Measurements from ENCODE around the gene NPL.

NPL gene

GRCh38 chr1:182863940-182864339 is 74.4 kb downstream of the NPL start:
- WGBS, 2 experiments: 85 to 93% methylated on average over 5 of the region's 5 CpGs
- H3K36me3 ChIP-seq (ENCODE audit: control insufficient read depth, insufficient read depth, low read length): peaks cover 88% of the 10 kb centered on the region
- no peak overlapping the region for H3K4me3 ChIP-seq (ENCODE audit: insufficient read depth, low read depth, low read length)
- no peaks in the 10 kb centered on the region for H3K4me1 ChIP-seq (ENCODE audit: control insufficient read depth, insufficient read depth, low read length)
- no peaks in the 10 kb centered on the region for H3K9me3 ChIP-seq (ENCODE audit: control insufficient read depth, low read length)
- no peak overlapping the region for H3K27ac ChIP-seq (ENCODE audit: insufficient read depth, low read depth, low read length, poor library complexity, severe bottlenecking)
- H3K27me3 ChIP-seq (ENCODE audit: control insufficient read depth, insufficient read depth, low read length, poor library complexity, severe bottlenecking): no peaks in the 10 kb centered on the region

GRCh38 chr1:182867861-182868260 is 78.3 kb downstream of the NPL start:
- Histone ChIP-seq H3K4me3 (ENCODE audit: insufficient read depth, low read depth, low read length) (no peak overlapping the region), H3K27me3 (ENCODE audit: control insufficient read depth, insufficient read depth, low read length, poor library complexity, severe bottlenecking) (no peaks in the 10 kb centered on the region), H3K36me3 (ENCODE audit: control insufficient read depth, insufficient read depth, low read length) (peaks cover 78% of the 10 kb centered on the region), H3K27ac (ENCODE audit: insufficient read depth, low read depth, low read length, poor library complexity, severe bottlenecking) (no peak overlapping the region), H3K9me3 (ENCODE audit: control insufficient read depth, low read length) (no peaks in the 10 kb centered on the region), H3K4me1 (ENCODE audit: control insufficient read depth, insufficient read depth, low read length) (no peaks in the 10 kb centered on the region)

GRCh38 chr1:182869241-182869666 is 79.7 kb downstream of the NPL start:
- Histone ChIP-seq H3K27ac (ENCODE audit: insufficient read depth, low read depth, low read length, poor library complexity, severe bottlenecking) (peak overlapping the region; percentile 91), H3K36me3 (ENCODE audit: control insufficient read depth, insufficient read depth, low read length) (peaks cover 83% of the 10 kb centered on the region), H3K27me3 (ENCODE audit: control insufficient read depth, insufficient read depth, low read length, poor library complexity, severe bottlenecking) (no peaks in the 10 kb centered on the region), H3K4me3 (ENCODE audit: insufficient read depth, low read depth, low read length) (no peak overlapping the region), H3K9me3 (ENCODE audit: control insufficient read depth, low read length) (no peaks in the 10 kb centered on the region), H3K4me1 (ENCODE audit: control insufficient read depth, insufficient read depth, low read length) (no peaks in the 10 kb centered on the region)
- 94 to 96% methylated on average over 12 of the region's 12 CpGs for WGBS, 2 experiments

GRCh38 chr1:182872881-182873280 is 83.3 kb downstream of the NPL start:
- H3K4me3 ChIP-seq (ENCODE audit: insufficient read depth, low read depth, low read length): no peak overlapping the region
- H3K27me3 ChIP-seq (ENCODE audit: control insufficient read depth, insufficient read depth, low read length, poor library complexity, severe bottlenecking): no peaks in the 10 kb centered on the region
- WGBS, 2 experiments: 88 to 96% methylated on average over 3 of the region's 3 CpGs
- H3K9me3 ChIP-seq (ENCODE audit: control insufficient read depth, low read length): no peaks in the 10 kb centered on the region
- H3K27ac ChIP-seq (ENCODE audit: insufficient read depth, low read depth, low read length, poor library complexity, severe bottlenecking): no peak overlapping the region
- H3K4me1 ChIP-seq (ENCODE audit: control insufficient read depth, insufficient read depth, low read length): no peaks in the 10 kb centered on the region
- peaks cover 66% of the 10 kb centered on the region for H3K36me3 ChIP-seq (ENCODE audit: control insufficient read depth, insufficient read depth, low read length)

- Histone ChIP-seq H3K4me3 (ENCODE audit: insufficient read depth, low read depth, low read length) (no peak overlapping the region), H3K27me3 (ENCODE audit: control insufficient read depth, insufficient read depth, low read length, poor library complexity, severe bottlenecking) (no peaks in the 10 kb centered on the region), H3K27ac (ENCODE audit: insufficient read depth, low read depth, low read length, poor library complexity, severe bottlenecking) (no peak overlapping the region), H3K4me1 (ENCODE audit: control insufficient read depth, insufficient read depth, low read length) (no peaks in the 10 kb centered on the region), H3K9me3 (ENCODE audit: control insufficient read depth, low read length) (no peaks in the 10 kb centered on the region), H3K36me3 (ENCODE audit: control insufficient read depth, insufficient read depth, low read length) (peaks cover 71% of the 10 kb centered on the region)
- WGBS, 2 experiments: 93 to 98% methylated on average over 2 of the region's 2 CpGs
Observed at GRCh38 chr1:182875889-182876288, 86.3 kb downstream of the NPL start.

GRCh38 chr1:182877331-182877730 is 87.8 kb downstream of the NPL start:
- Histone ChIP-seq H3K9me3 (ENCODE audit: control insufficient read depth, low read length) (no peaks in the 10 kb centered on the region), H3K36me3 (ENCODE audit: control insufficient read depth, insufficient read depth, low read length) (peaks cover 78% of the 10 kb centered on the region), H3K27ac (ENCODE audit: insufficient read depth, low read depth, low read length, poor library complexity, severe bottlenecking) (no peak overlapping the region), H3K4me3 (ENCODE audit: insufficient read depth, low read depth, low read length) (no peak overlapping the region), H3K27me3 (ENCODE audit: control insufficient read depth, insufficient read depth, low read length, poor library complexity, severe bottlenecking) (no peaks in the 10 kb centered on the region), H3K4me1 (ENCODE audit: control insufficient read depth, insufficient read depth, low read length) (no peaks in the 10 kb centered on the region)

- no peaks in the 10 kb centered on the region for H3K9me3 ChIP-seq (ENCODE audit: control insufficient read depth, low read length)
- H3K36me3 ChIP-seq (ENCODE audit: control insufficient read depth, insufficient read depth, low read length): peaks cover 77% of the 10 kb centered on the region
- no peaks in the 10 kb centered on the region for H3K4me1 ChIP-seq (ENCODE audit: control insufficient read depth, insufficient read depth, low read length)
- WGBS, 2 experiments: 96% methylated on average over 7 of the region's 7 CpGs
- no peak overlapping the region for H3K27ac ChIP-seq (ENCODE audit: insufficient read depth, low read depth, low read length, poor library complexity, severe bottlenecking)
- H3K27me3 ChIP-seq (ENCODE audit: control insufficient read depth, insufficient read depth, low read length, poor library complexity, severe bottlenecking): no peaks in the 10 kb centered on the region
- no peak overlapping the region for H3K4me3 ChIP-seq (ENCODE audit: insufficient read depth, low read depth, low read length)
Observed at GRCh38 chr1:182877842-182878241, 88.3 kb downstream of the NPL start.
